Activated gamma-delta T cell treated with Interleukin-2 at 50 U/mL for 16 hours (primary cell): ENCODE data around the gene NRP1.

Source experiments
- DNase-seq: peaks from one replicate; pipeline ENCODE4 v3.0.0-alpha.2; 2020

Gene NRP1

DNA sequence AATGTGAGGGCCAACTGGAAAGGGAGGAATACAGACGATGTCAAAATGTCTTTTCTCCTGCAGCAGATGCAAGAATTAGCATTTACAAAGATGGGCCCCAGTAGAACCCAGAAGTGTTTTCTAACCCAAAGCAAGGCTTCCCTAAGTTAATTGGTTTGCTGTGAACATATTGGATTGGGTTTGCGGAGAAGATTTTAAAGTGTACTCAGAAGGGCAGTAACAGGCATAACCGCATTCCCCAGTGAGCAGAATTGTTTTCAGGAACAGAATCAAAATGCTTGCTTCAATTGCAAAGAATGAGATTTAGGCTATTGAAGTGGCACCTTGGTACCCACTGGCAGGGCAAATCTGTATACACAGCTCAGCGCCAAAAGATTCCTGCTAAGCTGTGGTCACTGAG, 78.0 kb downstream of the NRP1 start:
- no peak for DNase-seq

DNA sequence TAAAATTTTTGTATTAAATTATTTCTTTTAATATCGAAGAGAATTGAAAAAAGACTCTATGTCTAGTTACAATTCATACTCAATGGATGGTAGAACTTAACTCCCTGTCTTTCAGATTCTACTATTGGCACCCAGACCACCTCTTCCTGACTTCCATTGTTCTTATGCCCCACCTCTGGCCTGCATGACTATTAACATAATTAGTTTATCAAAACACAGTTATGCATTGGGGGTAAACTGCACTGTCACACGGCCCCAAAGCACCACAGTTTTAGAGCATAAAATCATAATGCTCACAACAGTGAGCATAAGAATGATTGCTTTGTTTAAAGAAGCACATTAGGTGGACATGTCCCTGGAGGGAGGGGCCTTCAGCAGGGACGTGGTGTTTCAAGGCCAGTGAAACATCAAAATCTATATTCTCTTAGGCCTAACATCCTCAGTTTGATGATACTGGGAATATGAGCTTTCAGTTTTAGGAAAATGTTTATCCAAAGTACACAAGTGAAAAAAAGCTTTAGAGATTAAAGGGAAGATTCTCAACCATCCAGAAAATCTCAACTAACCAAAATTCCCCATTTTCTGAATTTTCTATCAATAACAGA, 79.8 kb downstream of the NRP1 start:
- DNase-seq, result no peak

DNA sequence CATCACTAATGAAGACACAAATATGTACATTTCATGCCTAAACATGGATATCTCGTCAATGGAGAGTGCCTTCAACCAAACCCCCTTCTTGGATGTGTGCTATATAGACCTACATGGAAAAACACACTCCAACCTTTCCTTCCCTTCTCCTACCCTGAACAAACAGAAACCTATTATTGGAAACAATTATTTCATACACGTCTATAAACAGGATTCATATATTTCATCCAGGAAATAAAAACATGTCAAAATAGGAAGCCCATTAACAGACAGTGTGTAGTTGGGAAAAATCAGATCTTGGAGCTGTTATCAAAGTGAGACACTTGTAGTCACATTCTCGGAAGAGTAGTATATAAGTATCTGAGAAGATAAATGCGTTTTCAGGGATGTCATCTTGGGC, 81.1 kb downstream of the NRP1 start:
- no peak for DNase-seq

DNA sequence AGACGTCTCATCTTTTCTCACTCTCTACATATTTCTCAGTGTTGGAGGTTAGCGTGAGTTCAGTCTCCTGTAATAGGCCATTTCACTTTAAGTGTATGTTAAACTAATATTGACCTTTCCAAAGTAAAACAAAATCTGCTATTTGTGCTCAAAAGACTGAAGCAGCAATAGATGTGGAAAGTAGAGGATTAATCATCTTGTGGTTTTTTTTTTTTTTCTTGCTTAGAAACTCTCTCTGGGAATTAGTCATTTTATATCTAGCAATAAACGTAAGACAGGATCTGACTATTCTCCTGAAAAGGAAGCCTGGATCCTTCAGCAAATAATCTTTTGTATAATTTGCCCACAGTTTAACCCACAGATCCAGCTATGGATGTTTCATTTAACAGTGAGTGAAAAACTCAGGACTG, 81.7 kb downstream of the NRP1 start:
- DNase-seq, result no peak

DNA sequence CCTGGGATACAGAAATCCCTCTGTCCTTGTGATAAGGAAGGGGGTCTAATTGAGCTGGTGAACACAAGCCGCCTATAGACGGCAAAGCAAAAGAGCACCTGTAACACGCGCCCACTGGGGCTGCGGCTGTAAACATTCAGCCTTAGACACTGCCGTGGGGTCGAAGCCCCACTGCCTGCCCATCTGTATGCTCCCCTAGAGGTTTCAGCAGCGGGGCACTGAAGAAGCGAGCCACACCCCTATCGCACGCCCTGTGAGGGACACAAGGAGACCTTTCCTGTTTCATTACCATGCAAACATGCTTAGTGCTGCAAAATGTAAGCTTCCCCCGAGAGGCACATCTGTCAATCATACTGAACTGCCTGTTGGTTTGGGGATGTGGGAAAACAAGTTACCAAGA, 82.1 kb downstream of the NRP1 start:
- no peak for DNase-seq

DNA sequence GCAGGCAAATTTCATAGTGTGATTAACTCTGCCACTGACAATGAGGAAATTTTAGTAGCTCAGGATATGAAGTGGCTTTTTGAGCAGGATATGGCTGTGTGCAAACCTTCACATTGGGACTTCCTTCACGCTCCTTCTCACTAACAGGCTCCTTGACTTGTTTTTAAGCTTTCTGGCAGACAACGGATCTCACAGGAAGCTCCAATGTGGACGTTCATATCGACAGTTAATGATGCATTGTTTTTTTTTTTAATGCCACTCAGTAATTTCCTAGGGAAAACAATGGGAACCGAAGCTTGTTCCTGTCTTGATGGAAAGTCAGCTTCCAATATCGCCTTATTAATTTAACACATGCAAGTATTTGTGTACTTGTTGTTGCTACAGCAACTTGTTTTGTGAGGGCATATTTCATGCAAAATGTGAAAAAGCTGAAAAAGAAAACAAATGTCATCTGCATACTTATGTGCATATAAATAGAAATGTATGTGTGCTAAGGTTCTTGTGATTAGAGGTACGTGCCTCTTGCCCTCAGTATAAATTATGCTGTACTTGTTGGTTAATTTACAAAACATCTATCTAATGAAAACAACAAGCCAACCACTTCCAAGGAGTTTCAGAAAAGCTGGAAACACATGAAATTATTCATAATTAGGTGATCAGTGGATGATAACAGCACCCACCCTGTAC, 84.7 kb downstream of the NRP1 start:
- no peak for DNase-seq

DNA sequence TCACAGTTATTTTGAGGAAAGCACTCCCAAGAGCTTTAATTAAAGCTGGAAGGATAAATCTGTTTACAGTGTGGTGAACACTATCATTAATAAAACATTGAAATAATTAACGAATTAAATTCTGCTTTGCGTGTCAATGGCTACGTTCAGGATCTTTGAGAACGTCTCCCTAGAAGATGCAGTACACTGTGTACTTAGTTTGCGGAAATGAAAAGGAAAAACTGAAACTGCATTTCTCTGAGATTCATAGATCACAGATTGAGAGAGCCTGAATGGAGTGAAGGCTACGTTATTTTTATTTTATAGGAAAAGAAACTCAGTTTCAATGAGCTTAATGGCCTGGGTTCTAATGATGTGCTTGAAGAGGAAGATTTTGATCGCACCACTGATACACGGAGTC, 85.3 kb downstream of the NRP1 start:
- no peak for DNase-seq

DNA sequence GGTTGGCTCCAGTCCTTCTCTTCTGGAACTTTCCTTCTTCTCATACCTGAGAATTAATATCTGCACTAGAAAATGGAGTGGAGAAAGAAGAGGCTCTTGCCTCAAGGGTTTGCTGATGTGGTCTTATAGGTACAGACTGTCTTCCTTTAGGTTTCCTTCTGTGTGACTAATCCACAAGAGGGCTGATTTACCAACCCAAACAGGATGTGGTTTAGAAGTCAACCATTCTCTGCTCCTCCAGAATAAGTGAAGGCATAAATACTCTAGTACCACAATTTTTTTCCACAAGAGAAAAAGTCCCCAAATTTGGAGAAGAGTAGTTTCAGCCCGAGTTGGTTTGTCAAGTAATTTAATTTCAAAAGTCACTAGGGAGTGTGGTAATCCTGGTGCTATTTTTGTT, 85.8 kb downstream of the NRP1 start:
- peak; percentile 18 for DNase-seq

DNA sequence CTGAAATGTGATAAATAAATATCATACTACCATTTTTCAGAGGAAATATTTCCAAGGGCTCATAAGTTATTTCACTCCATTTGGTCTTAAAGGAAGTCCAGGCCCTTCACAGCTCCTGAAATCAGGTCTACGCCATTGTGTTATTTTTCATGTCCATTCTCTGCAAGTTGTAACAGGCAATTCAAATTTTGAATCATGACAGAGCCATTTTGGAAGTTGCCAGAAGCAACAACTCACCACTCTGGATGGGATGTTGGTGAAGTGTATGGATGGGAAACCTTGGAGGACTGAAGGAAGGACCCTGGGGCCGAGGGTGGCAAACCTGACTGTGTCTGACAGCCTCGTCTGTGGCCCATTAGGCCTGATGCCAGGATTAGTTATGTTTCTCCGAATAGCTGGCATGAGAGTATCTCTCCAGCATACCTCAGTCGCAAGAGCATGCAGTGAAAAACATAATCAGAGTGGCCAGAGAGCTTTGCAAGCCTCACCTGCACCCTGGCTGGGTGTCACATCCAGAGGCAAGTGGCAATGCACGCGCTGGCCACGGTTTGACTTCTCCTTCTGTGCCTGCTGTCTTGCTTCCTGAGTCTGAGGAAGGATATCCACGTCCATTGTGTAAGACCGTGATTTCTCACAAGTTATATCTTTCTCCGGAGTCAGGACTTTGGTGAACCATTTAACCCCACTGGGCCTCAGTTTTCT, 87.1 kb downstream of the NRP1 start:
- DNase-seq, result no peak

DNA sequence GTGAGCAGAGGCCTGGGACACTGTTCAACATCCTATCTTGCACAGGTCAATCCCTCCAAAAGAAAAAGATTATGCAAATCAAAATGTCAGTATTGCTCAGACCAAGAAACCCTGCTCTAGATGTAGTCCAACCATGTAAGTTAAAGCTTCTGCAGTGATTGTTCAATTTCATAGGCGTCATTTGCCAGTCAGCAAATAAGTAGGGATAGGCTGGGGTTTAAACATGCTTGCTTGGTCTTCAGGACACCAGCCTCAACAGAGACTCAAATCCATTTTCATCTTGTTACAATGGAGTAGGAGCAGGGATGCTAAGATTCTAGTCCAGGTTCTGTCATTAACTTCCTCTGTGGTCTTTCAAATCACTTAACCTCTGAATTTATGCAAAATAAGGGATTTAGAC, 89.1 kb downstream of the NRP1 start:
- DNase-seq, result no peak

DNA sequence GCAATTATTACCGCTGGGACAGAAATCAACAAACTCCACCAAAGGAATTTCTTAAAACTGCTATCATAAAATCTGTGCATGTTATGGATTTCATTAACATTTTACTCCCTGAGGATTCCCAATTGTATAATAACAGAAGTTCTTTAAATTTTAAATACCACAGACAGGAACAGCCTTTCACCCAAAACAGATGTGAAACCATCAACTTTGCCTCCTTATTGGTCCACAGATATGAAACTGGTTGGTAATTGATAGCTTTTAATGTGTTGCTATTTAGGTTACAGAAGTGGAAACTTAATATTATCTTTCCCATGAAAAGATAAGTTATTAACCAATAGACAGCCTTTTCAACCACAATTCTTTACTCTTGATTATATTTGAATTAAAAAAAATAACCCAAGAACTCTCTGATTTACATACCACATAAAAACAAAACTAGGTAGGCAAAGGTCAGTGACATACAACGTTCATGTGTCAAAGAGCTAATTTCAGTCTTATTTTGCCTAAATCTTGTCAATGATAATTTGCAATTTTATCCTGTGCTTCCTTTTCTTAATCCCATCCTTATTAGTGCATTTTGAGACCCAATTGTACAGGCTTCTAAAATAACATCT, 90.0 kb downstream of the NRP1 start:
- no peak for DNase-seq

DNA sequence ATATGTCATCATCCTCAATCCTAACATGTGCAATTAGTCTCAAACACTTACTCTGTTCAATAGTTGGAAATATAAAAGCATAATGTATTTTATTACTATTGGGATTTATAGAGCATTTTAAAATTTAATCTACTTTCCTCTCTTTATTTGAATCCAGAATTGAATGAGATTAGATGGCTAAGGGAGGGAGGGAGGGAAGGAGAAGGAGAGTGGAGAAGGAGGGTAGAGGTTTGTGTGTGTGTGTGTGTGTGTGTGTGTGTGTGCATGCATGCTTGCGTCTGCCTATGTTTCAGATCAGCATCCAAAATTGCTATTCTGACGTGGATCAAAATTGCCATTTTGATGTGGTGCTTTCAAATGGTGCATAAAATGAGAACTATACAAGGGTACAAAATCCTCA, 90.8 kb downstream of the NRP1 start:
- no peak for DNase-seq

DNA sequence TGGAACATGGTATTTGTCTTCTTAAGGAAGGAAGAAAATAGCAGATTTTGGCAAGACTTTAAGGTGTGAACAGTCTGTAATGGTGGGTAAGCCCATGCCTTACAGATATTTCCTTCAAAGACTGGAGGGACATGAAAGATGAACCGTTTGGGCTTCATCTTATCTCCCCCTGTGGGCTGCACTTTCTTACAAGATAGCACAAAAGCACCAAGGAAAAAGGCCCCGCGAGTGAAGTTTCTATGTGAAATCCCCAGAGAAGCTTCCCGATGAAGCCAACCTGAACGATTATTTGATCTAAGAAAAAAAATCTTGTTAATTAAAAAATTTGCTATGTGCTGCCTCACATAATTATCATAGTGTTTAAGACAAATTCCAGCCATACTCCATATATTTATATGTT, 91.5 kb downstream of the NRP1 start:
- no peak for DNase-seq

DNA sequence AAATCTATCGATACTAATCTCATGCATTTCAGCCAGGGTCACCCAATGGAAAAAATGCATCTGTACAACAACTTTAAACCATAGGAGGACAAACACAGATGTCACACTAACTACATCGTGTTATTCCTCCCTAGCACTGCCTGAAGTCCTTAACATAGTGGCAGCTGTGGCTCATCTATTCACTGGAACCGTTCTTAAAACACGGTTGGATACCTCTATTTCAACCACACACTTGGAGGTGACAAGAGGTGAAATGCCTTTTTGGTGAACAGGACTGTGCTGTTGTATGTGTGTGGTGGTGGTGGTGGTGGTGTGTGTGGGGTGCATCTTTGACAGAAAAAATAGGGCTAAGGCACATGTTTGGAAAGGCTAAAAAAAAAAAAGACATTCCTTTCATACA, 93.1 kb downstream of the NRP1 start:
- DNase-seq, result no peak

DNA sequence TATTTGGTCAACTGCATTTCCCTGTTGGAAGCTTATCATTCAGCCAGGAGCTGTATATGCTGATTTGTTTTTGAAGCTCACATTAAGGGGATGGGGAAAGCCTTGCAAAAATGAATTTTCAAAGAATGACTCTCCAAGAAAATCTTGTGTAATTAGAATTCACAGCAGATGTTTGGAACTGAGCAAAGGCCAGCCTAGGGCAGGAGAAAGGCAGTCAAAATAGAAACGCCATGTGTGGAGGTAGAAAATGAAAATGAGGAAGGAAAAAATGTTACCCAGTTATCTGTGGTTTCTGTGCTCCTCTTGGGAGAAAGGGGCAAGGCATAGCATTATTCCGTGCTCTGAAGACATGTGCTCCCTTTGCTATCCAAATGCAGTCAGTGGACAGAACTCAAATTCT, 93.5 kb downstream of the NRP1 start:
- DNase-seq, result no peak

DNA sequence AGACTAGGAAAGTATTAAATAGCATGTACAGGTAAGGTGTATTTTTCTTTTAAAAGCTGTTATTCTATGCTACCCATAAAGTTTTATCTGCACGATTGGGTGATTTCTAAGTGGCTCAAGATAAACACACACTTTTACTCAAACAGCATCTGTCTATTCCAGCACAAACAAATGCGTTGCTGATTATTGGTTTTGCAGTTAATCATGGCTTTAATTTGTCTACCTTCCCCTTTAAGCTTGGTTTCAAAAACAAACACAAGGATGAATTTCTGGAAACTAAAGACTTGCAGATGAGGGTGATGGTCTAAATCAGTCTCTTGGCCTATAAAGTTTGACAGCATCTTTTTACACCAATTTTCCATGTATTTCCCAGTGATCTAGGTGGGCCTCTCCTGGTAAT, 94.2 kb downstream of the NRP1 start:
- DNase-seq, result no peak

DNA sequence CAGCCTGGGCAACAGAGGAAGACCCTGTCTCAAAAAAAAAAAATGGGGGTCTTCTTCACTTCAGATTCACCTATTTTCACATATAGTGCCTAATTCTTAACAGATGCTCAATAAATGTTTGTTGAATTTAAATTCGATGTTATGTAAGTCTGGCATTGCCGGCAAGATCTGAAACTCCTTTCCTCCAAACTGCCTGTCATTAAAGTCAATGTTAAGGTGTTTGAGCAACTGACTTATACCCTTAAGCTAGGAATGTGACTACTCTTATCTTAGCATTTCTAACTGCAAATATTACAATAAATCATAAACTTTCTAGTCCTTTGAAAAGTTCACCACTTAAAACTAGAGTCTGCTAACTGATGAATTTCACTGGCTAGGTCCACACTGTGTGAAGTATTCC, 95.2 kb downstream of the NRP1 start:
- DNase-seq, result no peak

DNA sequence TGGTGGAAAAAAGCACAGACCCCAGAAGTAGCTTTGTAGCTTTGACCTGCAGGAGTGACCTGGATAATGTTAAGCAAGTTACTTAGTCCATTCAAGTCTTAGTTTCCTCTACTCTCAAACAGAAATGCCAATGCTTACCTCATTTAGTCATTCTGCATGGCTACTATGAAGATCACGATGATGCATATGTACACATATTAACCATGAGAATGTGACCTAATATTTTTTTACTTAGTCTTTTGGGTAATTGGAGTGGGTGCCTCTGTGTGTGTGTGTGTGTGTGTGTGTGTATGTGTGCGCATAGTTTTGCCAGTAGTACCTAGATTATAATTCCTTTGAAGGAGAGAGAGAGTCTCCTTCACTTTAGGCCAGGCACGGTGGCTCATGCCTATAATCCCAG, 95.8 kb downstream of the NRP1 start:
- DNase-seq, result no peak

DNA sequence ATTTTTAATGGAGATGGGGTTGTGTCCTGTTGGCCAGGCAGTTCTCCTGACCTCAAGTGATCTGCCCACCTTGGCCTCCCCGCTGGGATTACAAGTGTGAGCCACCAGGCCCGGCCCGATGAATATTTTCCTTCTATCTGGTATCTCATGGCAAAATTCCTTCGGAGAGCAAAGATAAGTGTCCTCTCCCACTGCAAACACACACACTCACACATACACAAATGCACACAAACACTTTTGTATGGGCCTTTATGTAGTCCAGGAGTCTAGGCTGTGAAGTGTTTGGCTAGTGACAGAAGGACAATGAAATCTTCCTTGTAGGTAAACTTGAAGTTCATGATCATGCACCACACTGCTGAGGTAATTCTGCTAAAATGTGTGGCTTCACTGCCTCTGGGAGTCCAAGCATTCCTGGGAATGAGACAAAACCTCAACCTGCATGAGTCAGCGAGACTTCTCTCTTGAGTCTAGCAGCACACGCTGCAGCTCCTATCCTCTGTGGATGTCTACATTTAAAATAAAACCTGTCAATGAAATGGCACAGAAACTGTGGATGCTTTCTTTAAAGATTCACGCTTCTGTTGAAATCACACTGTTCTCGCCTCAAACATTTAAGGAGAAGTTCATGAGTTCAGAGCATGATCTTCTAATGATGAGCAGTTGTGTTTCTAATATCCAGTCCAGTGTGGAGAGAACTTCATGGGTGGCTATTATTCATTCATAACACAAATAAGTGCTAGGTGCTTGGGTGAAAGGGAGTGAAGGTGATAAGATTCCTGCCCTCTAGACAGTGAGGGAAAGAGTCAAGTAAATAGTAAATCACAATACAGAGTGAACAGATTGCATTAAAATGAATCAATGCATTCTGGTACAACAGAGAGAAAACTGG, 96.5 kb downstream of the NRP1 start:
- no peak for DNase-seq

DNA sequence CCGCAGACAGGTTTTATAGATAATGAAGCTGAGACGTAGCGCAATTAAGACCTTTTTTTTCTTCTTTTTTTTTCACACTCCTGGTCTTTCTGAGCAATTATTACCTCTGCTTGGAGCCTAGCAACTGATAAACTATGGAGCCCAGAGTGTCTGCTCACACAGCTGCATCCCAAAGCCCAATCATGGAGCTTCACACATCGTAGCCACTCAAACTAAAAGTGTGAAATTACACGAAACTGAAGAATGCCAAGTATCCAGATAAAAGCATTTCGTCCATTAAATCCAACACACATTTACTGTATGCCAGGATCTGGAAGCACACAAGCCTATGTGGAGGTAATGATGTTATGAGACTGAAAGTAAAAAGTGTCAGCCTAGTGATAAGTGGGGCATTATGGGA, 97.6 kb downstream of the NRP1 start:
- DNase-seq, result no peak

DNA sequence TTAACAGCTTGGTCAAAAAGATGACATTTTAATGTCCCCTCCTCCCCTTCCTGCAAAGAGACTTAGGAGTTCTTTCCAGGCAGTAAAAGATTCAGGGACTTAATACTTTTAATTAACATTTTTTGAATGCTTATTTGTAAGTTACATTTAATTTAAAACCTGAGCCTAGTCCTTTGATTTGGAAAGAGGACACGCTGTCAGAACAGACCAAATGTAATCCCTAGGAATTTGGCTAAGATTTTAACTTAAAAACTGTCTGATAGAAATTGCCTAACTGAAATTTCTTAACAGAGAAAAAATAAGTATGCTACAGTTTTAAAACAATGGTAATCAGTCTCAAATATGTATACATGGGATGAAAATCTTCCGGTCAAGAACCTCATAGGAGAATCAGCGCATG, 98.5 kb downstream of the NRP1 start:
- DNase-seq, result no peak

DNA sequence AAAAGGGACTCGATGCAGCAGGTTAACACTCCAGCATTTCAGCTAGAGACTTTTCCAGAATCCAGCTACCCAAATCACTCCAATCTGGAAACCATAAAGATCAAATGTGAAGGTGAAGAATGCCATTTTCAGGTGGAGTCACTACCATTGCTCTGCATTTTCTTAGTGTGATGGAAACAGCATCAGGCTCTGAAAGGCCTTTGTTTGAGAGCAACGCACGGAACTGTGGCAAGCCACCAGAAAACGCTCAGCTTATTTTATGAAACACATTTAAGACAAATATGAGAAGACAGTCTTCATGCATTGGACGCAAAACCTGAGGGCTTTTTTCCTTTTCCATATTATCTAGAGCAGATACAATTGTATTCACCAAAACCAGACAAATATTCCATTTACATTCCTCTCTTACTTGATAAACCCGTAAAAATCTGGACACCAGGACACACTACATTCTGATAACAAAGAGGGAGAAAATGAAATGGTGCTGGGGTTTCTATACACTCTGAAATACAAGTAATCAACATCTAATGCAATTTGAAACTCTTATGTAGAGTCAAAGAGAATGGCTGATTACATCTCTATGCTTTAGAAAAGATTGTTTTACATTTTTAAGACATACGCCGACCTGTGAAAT, 99.1 kb downstream of the NRP1 start:
- no peak for DNase-seq

DNA sequence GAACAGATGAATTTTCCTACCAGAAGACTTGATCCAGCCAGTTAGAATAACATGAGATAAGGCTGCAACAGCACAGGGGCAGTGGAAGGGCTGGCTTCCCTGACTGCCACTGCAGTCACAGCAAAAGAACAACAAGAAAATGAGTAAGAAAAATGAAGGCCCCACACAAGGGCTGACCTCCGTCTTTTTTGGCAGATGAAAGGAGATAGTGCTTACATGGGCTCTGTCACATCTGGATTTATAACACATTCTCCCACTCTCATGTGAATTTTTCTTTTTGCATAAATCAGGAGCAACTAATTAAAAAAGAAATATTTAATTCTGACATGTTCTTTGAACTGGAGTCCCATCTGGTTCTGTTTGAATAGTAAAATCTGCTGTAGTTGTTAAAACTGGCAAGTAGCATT, 99.6 kb downstream of the NRP1 start:
- no peak for DNase-seq
